ENCODE results near the gene CCDC24. TPM values are rescaled to one million over a fixed set of nuclear protein-coding genes. Genes with fewer than 3 reads are reported as not detected.

Gene CCDC24
- total RNA-seq, 1 donor from 2014 or later, result 14.5 TPM

DNA sequence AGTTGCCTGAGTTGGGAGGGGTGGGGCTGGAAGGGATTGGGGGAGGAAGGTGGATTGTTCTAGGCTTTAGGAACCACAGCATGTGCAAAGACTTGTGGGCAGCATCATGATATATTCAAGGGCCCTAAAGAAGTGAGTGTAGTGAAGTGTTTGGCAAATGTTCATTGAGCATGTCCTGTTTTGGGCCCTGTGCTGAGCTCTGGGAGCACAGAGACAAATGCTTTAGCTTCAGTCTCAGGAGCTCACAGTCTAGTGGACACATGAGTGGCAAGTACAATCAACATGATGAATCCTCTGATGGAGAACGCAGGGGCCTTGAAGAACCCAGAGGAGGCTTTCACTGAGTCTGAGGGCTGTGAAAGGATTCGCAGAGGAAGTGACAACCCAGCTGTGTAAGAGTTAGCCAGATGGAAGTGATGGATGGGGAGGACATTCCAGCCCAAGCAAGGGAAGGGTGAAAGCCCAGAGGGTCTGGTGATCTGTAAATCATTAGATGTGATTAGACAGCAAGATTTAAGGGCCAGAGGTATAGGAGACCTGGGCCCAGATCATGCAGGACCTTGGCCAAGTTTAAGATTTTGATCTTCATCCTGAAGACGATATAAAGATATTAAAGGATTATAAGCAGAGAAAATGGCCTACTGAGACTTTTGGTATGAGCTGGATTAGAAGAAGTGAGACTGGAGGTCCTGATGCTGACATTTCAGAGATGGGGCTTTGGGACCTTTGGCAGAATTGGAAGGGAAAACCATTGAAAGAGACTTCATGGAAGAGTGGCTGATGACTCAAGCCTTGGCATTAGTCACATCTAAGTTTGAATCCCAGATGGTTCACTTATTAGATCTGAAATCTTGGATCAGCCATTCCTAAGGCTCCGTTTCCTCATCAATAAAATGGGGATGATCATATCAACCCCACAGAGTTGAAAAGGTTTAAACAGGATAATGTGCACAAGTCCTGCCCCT is 40.1 kb upstream of the CCDC24 start:
- TF ChIP-seq POLR2A (IDR thresholded peaks at IDR 0.05), result no peak
- TF ChIP-seq POLR2AphosphoS5 (IDR thresholded peaks at IDR 0.05; ENCODE audit: insufficient read depth in 1 of 2, low read depth in 1 of 2), result no peak
- TF ChIP-seq, protein P1, sequence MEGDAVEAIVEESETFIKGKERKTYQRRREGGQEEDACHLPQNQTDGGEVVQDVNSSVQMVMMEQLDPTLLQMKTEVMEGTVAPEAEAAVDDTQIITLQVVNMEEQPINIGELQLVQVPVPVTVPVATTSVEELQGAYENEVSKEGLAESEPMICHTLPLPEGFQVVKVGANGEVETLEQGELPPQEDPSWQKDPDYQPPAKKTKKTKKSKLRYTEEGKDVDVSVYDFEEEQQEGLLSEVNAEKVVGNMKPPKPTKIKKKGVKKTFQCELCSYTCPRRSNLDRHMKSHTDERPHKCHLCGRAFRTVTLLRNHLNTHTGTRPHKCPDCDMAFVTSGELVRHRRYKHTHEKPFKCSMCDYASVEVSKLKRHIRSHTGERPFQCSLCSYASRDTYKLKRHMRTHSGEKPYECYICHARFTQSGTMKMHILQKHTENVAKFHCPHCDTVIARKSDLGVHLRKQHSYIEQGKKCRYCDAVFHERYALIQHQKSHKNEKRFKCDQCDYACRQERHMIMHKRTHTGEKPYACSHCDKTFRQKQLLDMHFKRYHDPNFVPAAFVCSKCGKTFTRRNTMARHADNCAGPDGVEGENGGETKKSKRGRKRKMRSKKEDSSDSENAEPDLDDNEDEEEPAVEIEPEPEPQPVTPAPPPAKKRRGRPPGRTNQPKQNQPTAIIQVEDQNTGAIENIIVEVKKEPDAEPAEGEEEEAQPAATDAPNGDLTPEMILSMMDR (IDR thresholded peaks at IDR 0.05), result no peak
- no peak overlapping the region for H3K27ac ChIP-seq
- no peaks in the 10 kb centered on the region for H3K27me3 ChIP-seq
- H3K4me1 ChIP-seq, result peaks cover 23% of the 10 kb centered on the region
- H3K4me3 ChIP-seq, result no peak overlapping the region
- intact Hi-C loops (cut with DNase I), result no loop called here
- H3K36me3 ChIP-seq, result no peaks in the 10 kb centered on the region
- H3K9me3 ChIP-seq, result no peaks in the 10 kb centered on the region
- no peak for DNase-seq (ENCODE audit: extremely low spot score in 2 of 2)

DNA sequence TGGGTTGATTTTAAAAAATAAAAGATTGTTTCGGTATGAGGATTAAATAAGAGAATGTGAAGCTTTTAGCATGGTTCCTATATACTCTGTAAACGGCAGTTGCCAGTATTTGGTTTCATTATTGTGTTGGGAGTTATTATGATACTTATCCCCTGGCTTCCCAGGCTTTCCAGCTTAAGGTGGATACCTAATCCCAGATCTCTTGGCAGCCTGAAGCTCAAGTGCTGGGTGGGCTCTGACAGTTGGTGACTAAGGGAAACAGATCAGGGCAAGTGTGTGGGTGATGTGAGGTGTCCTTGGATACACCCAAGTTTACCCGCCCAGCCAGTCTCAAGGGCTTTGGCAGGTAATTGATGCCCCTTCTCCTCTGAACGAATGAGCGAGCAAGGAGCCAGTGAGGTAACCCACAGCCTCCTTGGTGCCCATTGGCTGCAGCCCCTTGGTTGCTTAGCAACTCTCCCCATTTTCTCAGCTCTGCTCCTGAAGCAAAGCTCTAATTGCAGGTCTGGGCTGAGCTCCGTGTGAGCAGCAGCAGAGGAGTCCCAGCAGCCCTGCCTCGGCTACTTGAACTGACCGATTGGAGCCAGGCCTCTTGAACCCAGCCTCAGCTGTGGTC is 38.6 kb upstream of the CCDC24 start:
- H3K4me3 ChIP-seq, result no peak overlapping the region
- no peak for DNase-seq (ENCODE audit: extremely low spot score in 2 of 2)
- TF ChIP-seq POLR2AphosphoS5 (IDR thresholded peaks at IDR 0.05; ENCODE audit: insufficient read depth in 1 of 2, low read depth in 1 of 2) (no peak), POLR2A (IDR thresholded peaks at IDR 0.05) (no peak)
- TF ChIP-seq, protein P1 (IDR thresholded peaks at IDR 0.05), result no peak
- H3K36me3 ChIP-seq, result peaks cover 0 to 12% of the 10 kb centered on the region in 2 donors
- H3K27ac ChIP-seq, result no peak overlapping the region
- H3K9me3 ChIP-seq, result no peaks in the 10 kb centered on the region
- H3K4me1 ChIP-seq, result peaks cover 13% of the 10 kb centered on the region
- intact Hi-C loops (cut with DNase I), result no loop called here
- no peaks in the 10 kb centered on the region for H3K27me3 ChIP-seq

DNA sequence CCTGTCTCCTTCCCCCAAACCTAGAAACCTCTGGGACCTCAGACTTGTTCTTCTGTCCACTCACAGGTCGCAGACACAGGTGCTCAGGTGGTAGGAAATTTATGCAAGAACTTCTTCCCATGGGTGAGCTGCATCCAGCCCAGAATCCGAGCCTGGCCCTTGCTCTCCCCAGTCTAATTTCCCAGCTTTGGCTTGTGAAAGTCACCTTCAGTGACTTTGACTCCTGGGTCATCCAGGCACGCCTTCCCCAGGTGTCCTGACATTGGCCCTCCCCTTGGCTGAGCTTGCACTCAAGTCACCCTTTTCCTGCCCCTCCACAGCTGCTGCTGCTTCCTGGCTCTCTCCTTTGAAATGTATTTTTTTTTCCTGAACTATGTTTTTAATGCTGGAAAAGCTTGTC is 38.0 kb upstream of the CCDC24 start:
- peaks cover 0 to 17% of the 10 kb centered on the region in 2 donors for H3K36me3 ChIP-seq
- no peaks in the 10 kb centered on the region for H3K27me3 ChIP-seq
- intact Hi-C loops (cut with DNase I), result no loop called here
- peaks cover 8% of the 10 kb centered on the region for H3K4me1 ChIP-seq
- H3K27ac ChIP-seq, result no peak overlapping the region
- no peak overlapping the region for H3K4me3 ChIP-seq
- no peak for DNase-seq (ENCODE audit: extremely low spot score in 2 of 2)
- no peaks in the 10 kb centered on the region for H3K9me3 ChIP-seq
- TF ChIP-seq, protein P1 (IDR thresholded peaks at IDR 0.05), result no peak
- no peak for TF ChIP-seq POLR2AphosphoS5 (IDR thresholded peaks at IDR 0.05; ENCODE audit: insufficient read depth in 1 of 2, low read depth in 1 of 2)
- TF ChIP-seq POLR2A (IDR thresholded peaks at IDR 0.05), result no peak

DNA sequence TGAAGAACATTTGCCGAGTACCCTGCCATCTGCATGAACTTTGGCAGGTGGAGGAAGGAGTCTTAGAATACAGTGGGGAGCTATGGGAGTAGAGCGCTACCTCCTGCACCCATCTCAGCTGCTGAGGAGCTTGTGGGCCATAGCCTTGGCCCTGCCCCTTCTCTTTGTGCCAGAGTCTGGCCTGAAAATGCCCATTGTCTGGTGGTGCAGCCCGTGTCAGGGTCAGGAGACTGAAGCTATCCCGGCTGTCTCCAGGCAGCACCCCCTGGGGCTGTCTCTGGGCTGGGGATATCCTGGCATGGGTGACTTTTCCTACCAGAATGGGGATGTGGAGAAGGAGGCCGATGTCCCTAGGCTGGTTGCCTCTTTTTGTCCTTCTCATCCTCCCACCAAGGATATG is 37.4 kb upstream of the CCDC24 start:
- H3K36me3 ChIP-seq, result peaks cover 0 to 24% of the 10 kb centered on the region in 2 donors
- no peak for DNase-seq (ENCODE audit: extremely low spot score in 2 of 2)
- H3K9me3 ChIP-seq, result no peaks in the 10 kb centered on the region
- intact Hi-C loops (cut with DNase I), result no loop called here
- no peaks in the 10 kb centered on the region for H3K27me3 ChIP-seq
- no peak overlapping the region for H3K4me3 ChIP-seq
- TF ChIP-seq POLR2A (IDR thresholded peaks at IDR 0.05), result no peak
- TF ChIP-seq, protein P1 (IDR thresholded peaks at IDR 0.05), result no peak
- no peak for TF ChIP-seq POLR2AphosphoS5 (IDR thresholded peaks at IDR 0.05; ENCODE audit: insufficient read depth in 1 of 2, low read depth in 1 of 2)
- peaks cover under 1% of the 10 kb centered on the region for H3K4me1 ChIP-seq
- no peak overlapping the region for H3K27ac ChIP-seq
